MCF 10A (cell line): ENCODE results near the gene KLHDC9. TPM values are rescaled to one million over a fixed set of nuclear protein-coding genes. Genes with fewer than 3 reads are reported as not detected.
A peak's percentile ranks its signal among the peaks of the same experiment; 100 is the strongest.

Experiments
- BruUV-seq: library from RNA; stranded (reverse); fragments of 400-500 nt; replicated peaks from 2 replicates; lab custom pipeline; 2021; lab: Mats Ljungman, UMichigan
- CTCF ChIA-PET: fragments of 300-600 bp; sonication (Branson Sonifier 250); formaldehyde crosslinking; extraction: SDS; loops from one replicate; lab custom pipeline; 2021; ENCODE audit warnings: antibody characterized with exemption, inconsistent platforms; lab: Yijun Ruan, JAX
- POLR2A ChIA-PET: fragments of 300-600, 350-650 bp; sonication (Branson Sonifier 250); formaldehyde crosslinking; extraction: SDS; loops from one replicate; lab custom pipeline; 2020; ENCODE audit warnings: antibody characterized with exemption, inconsistent platforms; lab: Yijun Ruan, JAX
- DNase-seq: peaks from one replicate; pipeline ENCODE4 v3.0.0-alpha.2; 2018; ENCODE audit not compliant: unreplicated experiment
- H3K27ac Mint-ChIP-seq: one replicate; pipeline ENCODE4 v1.8.0; 2022; ENCODE audit warnings: mild to moderate bottlenecking, low read depth, mixed read lengths; ENCODE audit not compliant: unreplicated experiment
- H3K27me3 Mint-ChIP-seq: one replicate; pipeline ENCODE4 v1.8.0; 2022; ENCODE audit warnings: mixed read lengths; ENCODE audit not compliant: insufficient read depth, unreplicated experiment
- H3K36me3 Mint-ChIP-seq: one replicate; pipeline ENCODE4 v1.8.0; 2022; ENCODE audit warnings: mild to moderate bottlenecking, moderate library complexity, mixed read lengths; ENCODE audit not compliant: insufficient read depth, unreplicated experiment
- H3K4me1 Mint-ChIP-seq: one replicate; pipeline ENCODE4 v1.8.0; 2022; ENCODE audit warnings: mixed read lengths; ENCODE audit not compliant: insufficient read depth, unreplicated experiment
- H3K4me3 Mint-ChIP-seq: one replicate; pipeline ENCODE4 v1.8.0; 2022; ENCODE audit warnings: mild to moderate bottlenecking, moderate library complexity, mixed read lengths; ENCODE audit not compliant: unreplicated experiment
- H3K9me3 Mint-ChIP-seq: one replicate; pipeline ENCODE4 v1.8.0; 2022; ENCODE audit warnings: mixed read lengths; ENCODE audit not compliant: unreplicated experiment
- CTCF ChIP-seq: fragments of 200-600 bp; IDR thresholded peaks from one replicate; pipeline ENCODE4 v1.8.0; 2022; ENCODE audit warnings: antibody characterized with exemption, mild to moderate bottlenecking; ENCODE audit not compliant: unreplicated experiment
- intact Hi-C: fragments of 100-400 bp; cut with micrococcal nuclease; formaldehyde crosslinking; loops from 2 replicates; pipeline ENCODE4 v1.14.1; 2022
- total RNA-seq: library from RNA; stranded (reverse); gene quantifications from 2 replicates; pipeline ENCODE4 v1.2.3, GENCODE V29; 2022

Gene KLHDC9
- total RNA-seq, 1 experiment from 2014 or later: not detected

GRCh38 chr1:161081519-161081918, 16.6 kb upstream of the KLHDC9 start:
- no peak overlapping the region for H3K4me3 Mint-ChIP-seq
- DNase-seq: no peak
- H3K36me3 Mint-ChIP-seq: peaks cover 3% of the 10 kb centered on the region
- POLR2A ChIA-PET: interaction anchor here (0.6 to 2.0 kb wide), 5 partner anchors 13 to 61 kb away, joined by 3 to 11 read pairs (median 4); partner anchors contain the start of genes F11R, KLHDC9 and USF1
- peaks cover 71% of the 10 kb centered on the region for H3K4me1 Mint-ChIP-seq
- intact Hi-C loops: loop anchor here (10.0 kb wide), 1 partner anchor 737 kb away; the partner anchor contains the start of genes COPA and NCSTN
- H3K27me3 Mint-ChIP-seq: no peaks in the 10 kb centered on the region
- CTCF ChIA-PET: interaction anchor here (0.6 to 7.0 kb wide), 9 partner anchors 8 to 1191 kb away, joined by 3 to 47 read pairs (median 4); partner anchors contain the start of gene KLHDC9
- BruUV-seq: no TSS peak
- H3K9me3 Mint-ChIP-seq: no peaks in the 10 kb centered on the region
- TF ChIP-seq CTCF: no peak
- peak overlapping the region; percentile 52 for H3K27ac Mint-ChIP-seq

GRCh38 chr1:161082483-161082882, 15.7 kb upstream of the KLHDC9 start:
- ChIA-PET CTCF (interaction anchor here (0.6 to 7.0 kb wide), 8 partner anchors 9 to 292 kb away, joined by 3 to 47 read pairs (median 5); partner anchors contain the start of gene KLHDC9), POLR2A (interaction anchor here (0.9 to 3.4 kb wide), 6 partner anchors 7 to 62 kb away, joined by 3 to 29 read pairs (median 12); partner anchors contain the start of genes F11R, NIT1, PFDN2 and USF1)
- no peak for DNase-seq
- H3K9me3 Mint-ChIP-seq: no peaks in the 10 kb centered on the region
- peaks cover 71% of the 10 kb centered on the region for H3K4me1 Mint-ChIP-seq
- TF ChIP-seq CTCF: no peak
- intact Hi-C loops: loop anchor here (10.0 kb wide), 1 partner anchor 738 kb away; the partner anchor contains the start of genes COPA and NCSTN
- peak overlapping the region; percentile 90 for H3K27ac Mint-ChIP-seq
- no TSS peak for BruUV-seq
- H3K27me3 Mint-ChIP-seq: no peaks in the 10 kb centered on the region
- peaks cover 6% of the 10 kb centered on the region for H3K36me3 Mint-ChIP-seq
- no peak overlapping the region for H3K4me3 Mint-ChIP-seq

GRCh38 chr1:161082996-161083747, 15.0 kb upstream of the KLHDC9 start:
- intact Hi-C loops: loop anchor here (1.0 to 10.0 kb wide), 2 partner anchors 10 to 738 kb away; partner anchors contain the start of genes COPA and NCSTN
- TSS peak; percentile 53 for BruUV-seq
- Mint-ChIP-seq H3K9me3 (no peaks in the 10 kb centered on the region), H3K36me3 (peaks cover 6% of the 10 kb centered on the region), H3K4me1 (peaks cover 73% of the 10 kb centered on the region), H3K27ac (peak overlapping the region; percentile 90), H3K4me3 (peak overlapping the region; percentile 4), H3K27me3 (no peaks in the 10 kb centered on the region)
- TF ChIP-seq CTCF: no peak
- CTCF ChIA-PET: interaction anchor here (0.6 to 7.0 kb wide), 7 partner anchors 10 to 292 kb away, joined by 3 to 47 read pairs (median 8); partner anchors contain the start of gene KLHDC9
- POLR2A ChIA-PET: interaction anchor here (0.6 to 3.4 kb wide), 10 partner anchors 8 to 1465 kb away, joined by 3 to 29 read pairs (median 4); partner anchors contain the start of genes F11R, NIT1, PFDN2 and USF1
- DNase-seq: peak; percentile 98
